GM21515 (cell line): ENCODE measurements around the gene ZNF385B.
A peak's percentile ranks its signal among the peaks of the same experiment; 100 is the strongest.

Experiments
- ATAC-seq: cut with Tn5 transposase; IDR thresholded peaks from one replicate; pipeline ENCODE4 v1.9.1; 2021; ENCODE audit not compliant: unreplicated experiment

Gene ZNF385B

GRCh38 chr2:179454443-179455171 is 406.8 kb downstream of the ZNF385B start:
- no peak for ATAC-seq

- peak; percentile 75 for ATAC-seq
Observed at GRCh38 chr2:179449010-179449409, 412.4 kb downstream of the ZNF385B start.

- no peak for ATAC-seq
Observed at GRCh38 chr2:179447839-179448447, 413.5 kb downstream of the ZNF385B start.

GRCh38 chr2:179447421-179447820 is 414.0 kb downstream of the ZNF385B start:
- ATAC-seq, result no peak

DNA sequence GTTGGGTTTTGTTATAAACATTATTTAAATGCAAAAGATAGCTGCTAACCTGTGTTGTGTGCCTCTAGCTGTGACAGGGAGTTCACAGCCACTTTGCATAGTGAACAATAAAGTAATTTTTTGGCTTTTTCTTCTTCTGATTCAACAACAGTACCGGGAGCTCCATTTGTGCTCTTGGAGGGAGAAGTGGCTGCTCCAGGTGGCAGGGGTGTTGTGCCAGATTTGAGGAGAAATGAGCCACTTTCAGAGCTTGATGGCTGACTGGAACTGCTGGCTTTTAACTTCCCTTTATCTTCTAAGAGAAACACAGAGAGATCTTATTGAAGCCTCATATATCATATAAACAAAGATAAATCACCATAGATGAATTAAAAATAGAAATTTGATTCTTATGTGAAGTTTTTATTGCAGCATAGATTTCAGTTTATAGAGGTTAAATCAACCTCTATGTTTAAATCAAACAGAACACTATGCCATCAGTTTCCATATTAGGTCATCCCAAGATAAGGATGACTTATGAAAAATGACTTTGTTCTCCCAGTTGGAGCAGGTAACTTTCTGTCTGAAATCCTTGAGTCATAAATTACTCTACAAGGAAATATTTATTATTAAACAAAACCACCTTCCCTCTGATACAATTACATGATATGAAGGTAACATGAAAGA is 414.8 kb downstream of the ZNF385B start:
- no peak for ATAC-seq

DNA sequence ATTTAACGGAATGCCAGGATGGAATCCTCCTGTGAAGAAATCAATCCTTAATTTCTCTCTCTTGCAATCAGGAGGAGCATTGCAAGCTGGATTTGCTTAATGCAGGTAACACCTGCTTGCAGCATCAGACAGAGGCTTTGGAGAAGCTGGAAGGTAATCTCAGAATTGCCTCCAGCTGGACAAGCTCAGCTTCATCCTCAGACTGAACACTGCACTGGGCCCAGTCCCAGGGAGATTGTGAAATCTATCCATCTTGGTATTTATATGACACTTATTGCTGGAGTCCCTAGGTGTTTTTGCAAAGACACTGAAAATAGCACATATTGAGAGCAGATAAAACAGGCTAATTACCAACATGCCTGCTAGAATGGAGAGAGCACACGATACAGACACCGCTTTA is 417.4 kb downstream of the ZNF385B start:
- ATAC-seq, result no peak

DNA sequence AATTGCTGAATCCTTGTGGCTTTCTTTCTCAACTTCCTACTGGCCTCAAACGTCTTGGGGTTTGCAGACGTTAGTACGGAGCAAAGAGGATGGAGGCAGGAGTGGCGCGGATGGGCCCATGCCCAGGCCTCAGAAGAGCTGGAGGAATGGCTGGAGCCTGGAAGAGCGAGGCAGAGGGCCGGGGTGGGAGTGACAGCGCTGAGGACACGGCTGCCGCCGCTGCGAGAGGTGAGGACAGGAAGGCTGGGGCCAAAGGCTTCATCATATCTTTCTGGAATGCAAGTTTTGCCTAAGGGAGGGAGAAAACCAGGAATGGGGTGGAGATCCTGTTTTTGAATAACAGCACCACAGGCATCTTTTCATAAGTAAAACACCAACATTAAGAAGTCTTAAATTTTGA is 418.2 kb downstream of the ZNF385B start:
- ATAC-seq, result no peak

GRCh38 chr2:179442206-179442605 is 419.2 kb downstream of the ZNF385B start:
- no peak for ATAC-seq

DNA sequence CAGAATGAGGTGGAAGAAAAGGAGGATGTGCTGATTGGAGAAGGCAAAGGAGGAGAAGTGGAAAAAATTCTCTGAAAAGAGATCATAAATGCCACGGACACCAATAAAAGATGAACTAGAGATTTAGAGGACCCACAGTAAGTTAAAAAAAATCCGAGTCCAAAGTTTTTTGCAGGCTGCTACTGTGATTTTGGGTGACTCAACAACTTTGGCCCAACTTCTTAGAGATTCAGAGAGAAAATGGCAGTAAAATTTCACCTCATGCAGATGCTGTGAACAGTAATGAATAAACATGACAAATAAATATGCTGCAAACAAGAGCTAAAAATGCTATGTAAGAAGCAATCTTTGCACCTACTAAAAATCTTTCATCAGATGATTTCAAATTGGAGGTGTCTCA is 419.9 kb downstream of the ZNF385B start:
- no peak for ATAC-seq

- no peak for ATAC-seq
Observed at GRCh38 chr2:179440642-179441251, 420.7 kb downstream of the ZNF385B start.

GRCh38 chr2:179438654-179439053 is 422.8 kb downstream of the ZNF385B start:
- ATAC-seq, result no peak

DNA sequence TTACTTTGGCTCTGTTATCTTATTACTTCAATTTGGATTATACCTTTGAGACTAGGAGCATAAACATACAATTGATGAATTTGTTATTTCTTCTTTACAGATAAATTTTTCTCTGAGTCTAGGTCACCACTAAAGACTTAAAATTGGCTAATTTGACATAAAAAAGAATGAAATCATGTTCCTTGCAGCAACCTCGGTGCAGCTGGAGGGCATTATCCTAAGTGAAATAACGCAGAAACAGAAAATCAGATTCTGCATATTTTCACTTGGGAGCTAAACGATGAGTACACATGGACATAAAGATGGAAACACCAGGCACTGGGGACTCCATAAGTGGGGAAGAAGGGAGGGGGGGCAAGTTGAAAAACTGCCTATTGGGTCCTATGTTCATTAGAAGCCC is 424.0 kb downstream of the ZNF385B start:
- ATAC-seq, result no peak

DNA sequence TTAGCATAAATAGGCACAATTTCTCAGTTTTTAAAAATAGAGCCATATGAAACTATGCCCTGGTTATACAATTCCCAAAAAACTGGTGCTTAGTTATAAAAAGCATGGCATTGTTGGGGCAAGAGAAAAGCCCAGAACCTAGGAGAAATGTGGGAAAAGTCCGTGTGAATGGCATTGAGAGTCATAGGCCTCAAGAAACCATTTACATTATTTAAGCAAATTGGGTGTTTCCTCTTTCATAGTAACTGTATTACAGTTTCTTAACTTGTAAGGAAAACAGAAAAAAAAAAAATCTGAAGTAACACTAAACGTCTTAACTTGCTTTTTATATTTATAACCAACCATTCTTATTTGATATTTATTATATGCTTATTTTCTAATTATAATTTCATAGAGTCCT is 425.8 kb downstream of the ZNF385B start:
- ATAC-seq, result no peak

DNA sequence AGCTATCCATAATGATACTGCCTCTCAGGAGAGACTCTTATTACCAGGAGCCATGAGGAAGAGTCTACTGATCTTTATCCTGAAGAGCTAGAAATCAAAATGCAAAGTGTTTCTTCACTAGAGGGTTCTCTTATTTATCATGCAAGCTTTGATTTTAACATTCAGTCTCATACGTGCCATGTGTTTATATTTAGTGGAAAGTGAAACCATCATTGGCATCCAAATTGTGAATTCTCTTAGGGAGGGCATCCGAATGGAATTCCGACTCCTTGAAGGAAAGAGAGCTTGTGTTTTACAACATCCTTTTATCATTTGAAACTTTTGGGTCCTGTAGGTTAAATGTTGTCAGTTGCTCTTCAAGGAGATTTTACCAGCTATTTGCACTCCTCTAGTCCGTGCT is 426.4 kb downstream of the ZNF385B start:
- no peak for ATAC-seq

DNA sequence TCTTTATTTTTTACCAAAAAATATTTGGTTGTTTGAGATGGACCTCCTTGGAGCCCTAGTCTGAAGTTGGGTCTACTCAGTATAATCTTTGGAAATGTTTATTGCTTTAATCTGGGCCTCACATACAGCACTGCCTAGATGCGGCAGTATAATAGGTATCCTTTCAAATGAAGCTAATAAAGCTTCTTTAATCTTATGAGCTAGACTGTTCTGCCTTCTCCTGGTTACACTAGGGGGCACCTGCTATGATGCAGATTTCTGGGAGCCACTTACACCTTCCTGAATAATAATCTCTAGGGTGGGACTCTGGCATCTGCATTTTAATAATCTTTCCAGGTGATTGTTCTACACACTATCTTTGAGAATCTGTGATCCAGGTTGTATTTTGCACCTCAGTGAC is 427.1 kb downstream of the ZNF385B start:
- ATAC-seq, result no peak

DNA sequence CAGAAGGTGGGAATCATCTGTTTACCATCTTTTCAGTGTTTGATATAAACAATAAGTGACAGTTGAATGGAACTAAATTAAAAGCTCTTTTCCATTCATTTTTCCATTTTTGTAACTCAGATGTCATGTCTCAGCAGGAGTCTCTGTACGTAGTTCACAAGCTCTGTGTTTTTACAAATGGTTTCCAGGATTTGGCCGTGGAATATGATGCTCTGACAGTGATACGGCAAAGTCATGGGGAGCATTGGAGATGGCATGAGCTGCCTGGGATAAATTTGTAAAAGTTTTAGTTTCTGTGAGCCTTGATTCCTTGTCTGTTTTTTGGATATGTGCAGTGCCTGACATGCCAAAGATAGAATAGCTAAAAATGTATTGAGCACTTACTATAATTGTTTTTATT is 428.7 kb downstream of the ZNF385B start:
- ATAC-seq, result no peak

DNA sequence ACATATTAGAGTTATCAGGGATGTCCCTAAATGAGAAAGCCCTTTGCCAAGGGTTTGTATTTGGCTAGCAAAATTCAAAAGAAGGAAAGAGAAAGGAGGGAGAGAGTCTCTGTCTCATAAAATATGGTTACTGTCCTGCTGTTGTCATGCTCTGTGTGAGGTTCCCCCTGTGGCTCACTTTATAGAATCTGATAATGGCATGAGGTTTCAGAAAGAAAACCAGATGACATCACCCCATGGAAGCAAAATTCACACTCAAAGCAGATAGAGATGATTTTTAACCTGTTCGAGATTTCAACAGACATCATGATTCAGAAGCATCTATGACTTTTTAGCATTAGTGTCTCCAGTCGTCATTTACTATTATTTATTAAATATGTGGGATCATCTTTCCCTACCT is 431.8 kb downstream of the ZNF385B start:
- ATAC-seq, result no peak

DNA sequence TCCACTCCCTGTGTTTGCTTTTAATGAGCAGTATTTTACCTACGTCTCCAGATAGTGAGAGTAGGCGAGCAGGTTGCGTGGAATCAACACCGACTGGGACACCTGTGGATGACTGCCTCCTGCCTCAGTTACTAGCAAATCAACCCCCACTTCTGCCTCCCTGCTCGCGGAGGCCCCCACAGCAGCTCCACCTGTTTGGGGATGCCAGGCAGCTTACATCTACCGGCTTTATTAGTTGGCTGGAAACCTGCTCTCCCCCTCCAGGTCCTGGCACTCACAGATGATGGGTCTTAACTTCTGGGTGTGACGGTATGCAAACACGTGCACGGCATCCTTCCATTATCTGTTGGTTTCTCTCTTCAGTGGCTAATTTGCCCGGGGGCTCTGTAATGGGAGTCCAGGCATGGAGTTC is 432.3 kb downstream of the ZNF385B start:
- ATAC-seq, result no peak

DNA sequence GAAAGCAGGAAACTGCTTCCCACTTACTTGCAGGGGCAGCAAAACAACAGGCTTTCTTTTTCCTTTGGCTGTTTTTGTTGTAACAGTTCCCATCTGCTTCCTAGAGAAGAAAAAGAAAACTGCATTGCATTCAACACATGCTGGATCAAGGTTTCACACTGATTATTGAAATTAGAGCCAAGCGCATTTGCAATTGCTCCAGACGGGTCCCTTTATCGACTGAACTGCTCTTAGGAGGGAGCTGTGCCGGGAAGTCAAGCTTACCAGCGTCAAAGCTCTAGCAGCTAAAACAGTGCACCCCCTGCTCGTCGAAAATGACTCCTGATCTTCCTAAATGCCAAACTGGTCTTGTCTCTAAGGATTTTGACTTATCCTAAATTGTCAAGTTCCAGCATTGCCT is 432.8 kb downstream of the ZNF385B start:
- no peak for ATAC-seq

DNA sequence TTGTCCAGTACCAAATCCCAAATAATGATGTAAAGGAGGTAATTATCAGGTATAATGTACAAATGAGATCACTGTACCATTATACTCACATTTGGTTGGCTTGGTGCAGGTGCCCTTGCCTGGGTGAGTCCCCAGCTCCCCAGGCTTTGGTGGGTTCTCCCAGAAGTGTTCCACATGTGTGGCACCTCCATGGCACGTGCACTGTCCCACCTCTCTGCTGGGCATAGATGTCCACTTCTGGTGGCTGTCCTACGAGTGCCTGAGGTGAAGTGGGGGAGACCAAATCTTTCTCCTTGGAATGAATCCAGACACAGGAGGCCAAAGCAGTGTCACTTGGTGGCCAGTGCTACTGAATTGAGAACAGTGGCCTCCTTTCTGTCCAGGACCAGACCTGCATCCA is 434.3 kb downstream of the ZNF385B start:
- no peak for ATAC-seq

GRCh38 chr2:179424571-179424970 is 436.8 kb downstream of the ZNF385B start:
- peak; percentile 57 for ATAC-seq
